C4-2B (cell line): ENCODE data around the gene PFKL.

Source experiments
- CTCF ChIP-seq: fragments of 450-650 bp; conservative IDR thresholded peaks from 2 replicates; pipeline ENCODE4 v1.5.1; 2017; ENCODE audit warnings: mild to moderate bottlenecking
- ZFX ChIP-seq: fragments of 450-650 bp; IDR thresholded peaks from 2 replicates; pipeline ENCODE4 v1.6.1; 2017

- no peak for TF ChIP-seq CTCF
- no peak for TF ChIP-seq ZFX
Observed at GRCh38 chr21:44363278-44363677, 63.4 kb downstream of the PFKL start.
